ENCODE measurements around the gene LIG1. TPM values are rescaled to one million over a fixed set of nuclear protein-coding genes. Genes with fewer than 3 reads are reported as not detected.

The LIG1 gene
- total and polyA plus RNA-seq, 9 donors = 12.3 to 36.2 (median 20.0) TPM

DNA sequence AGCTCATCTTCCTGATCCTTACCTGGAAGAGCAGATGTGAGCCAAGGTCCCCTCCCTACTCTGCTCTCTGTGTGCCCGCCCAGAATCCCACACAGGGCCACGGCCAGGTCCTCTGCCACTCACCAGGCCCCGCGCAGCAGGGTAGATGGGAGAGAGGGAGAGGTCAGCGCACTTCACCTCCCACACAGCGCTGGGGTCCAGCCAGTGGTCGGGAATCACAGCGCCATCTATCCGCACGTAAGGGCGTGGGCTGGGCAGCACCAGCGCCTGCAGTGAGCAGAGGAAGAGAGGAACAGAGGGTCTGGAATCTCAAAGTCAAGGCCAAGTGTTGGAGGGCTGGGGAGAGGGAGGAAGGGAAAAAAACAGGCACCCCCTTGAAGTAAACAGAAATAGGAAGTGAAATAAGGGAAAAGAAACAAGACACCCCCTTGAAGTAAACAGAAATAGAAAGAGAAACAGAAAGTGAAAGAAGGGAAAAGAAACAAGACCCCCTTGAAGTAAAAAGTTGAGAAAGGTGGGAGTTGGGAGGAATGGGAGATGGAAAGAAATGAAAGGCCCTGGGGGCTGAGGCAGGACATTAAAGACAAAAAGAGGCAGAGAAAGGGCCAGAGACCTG, 52.5 kb downstream of the LIG1 start:
- Histone ChIP-seq H3K4me3 (no peak overlapping the region), H3K36me3 (no peaks in the 10 kb centered on the region), H3K4me1 (ENCODE audit: insufficient read depth) (no peaks in the 10 kb centered on the region), H3K27me3 (no peaks in the 10 kb centered on the region), H3K9me3 (no peaks in the 10 kb centered on the region), H3K27ac (no peak overlapping the region)
- no peak for DNase-seq
- 46 to 67% (median 54%) methylated on average over 12 of the region's 12 CpGs for WGBS, 3 donors
- intact Hi-C loops (cut with DNase I) = loop anchor here in 1 of 4 donors (10.0 kb wide), 1 partner anchor 137 kb away; the partner anchor contains the start of gene CARD8
- TF ChIP-seq POLR2A (IDR thresholded peaks at IDR 0.05) (no peak), EP300 (IDR thresholded peaks at IDR 0.05) (no peak)
- TF ChIP-seq, protein P1, sequence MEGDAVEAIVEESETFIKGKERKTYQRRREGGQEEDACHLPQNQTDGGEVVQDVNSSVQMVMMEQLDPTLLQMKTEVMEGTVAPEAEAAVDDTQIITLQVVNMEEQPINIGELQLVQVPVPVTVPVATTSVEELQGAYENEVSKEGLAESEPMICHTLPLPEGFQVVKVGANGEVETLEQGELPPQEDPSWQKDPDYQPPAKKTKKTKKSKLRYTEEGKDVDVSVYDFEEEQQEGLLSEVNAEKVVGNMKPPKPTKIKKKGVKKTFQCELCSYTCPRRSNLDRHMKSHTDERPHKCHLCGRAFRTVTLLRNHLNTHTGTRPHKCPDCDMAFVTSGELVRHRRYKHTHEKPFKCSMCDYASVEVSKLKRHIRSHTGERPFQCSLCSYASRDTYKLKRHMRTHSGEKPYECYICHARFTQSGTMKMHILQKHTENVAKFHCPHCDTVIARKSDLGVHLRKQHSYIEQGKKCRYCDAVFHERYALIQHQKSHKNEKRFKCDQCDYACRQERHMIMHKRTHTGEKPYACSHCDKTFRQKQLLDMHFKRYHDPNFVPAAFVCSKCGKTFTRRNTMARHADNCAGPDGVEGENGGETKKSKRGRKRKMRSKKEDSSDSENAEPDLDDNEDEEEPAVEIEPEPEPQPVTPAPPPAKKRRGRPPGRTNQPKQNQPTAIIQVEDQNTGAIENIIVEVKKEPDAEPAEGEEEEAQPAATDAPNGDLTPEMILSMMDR (IDR thresholded peaks at IDR 0.05) = no peak

DNA sequence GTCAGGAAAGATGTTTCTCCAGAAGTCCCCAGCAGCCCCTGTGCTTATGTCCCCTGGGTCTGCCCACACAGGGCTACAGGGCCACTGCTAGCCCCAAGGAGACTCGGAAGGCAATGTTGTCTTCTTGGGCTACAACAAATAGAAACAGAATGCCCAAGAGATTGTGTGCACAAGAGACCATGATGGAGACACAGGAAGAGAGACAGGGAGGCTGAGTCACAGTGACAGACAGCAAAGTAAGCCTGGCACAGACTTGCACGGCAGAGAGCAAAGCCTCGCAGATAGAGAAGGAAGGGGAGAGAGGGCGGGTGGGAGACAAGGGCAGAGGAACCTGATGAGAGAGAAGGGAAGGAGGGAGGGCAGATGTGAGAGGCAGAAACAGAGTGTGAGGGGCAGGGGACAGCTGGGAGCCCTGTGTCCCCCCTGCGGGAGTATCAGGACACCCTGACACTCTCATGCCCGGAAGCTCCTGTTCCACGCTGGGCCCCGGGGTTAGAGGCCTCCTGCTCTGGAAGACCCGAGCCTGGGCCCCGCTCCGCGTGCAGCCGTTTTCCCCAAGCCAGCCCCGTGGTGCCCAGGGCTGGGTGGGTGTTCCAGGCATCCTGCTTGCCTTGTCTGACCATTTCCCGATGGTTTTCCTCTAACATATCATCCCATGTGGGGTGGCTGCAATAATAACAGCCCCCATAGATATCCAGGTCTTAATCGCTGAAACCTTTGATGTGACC, 56.8 kb downstream of the LIG1 start:
- intact Hi-C loops (cut with DNase I) = loop anchor here in 2 of 4 donors (5.0 to 10.0 kb wide), 3 partner anchors 34 to 141 kb away; partner anchors contain the start of gene CARD8 (in 1 of the 2)
- no peaks in the 10 kb centered on the region for H3K27me3 ChIP-seq
- no peak overlapping the region for H3K4me3 ChIP-seq
- no peaks in the 10 kb centered on the region for H3K4me1 ChIP-seq (ENCODE audit: insufficient read depth)
- H3K27ac ChIP-seq = no peak overlapping the region
- no peaks in the 10 kb centered on the region for H3K9me3 ChIP-seq
- no peaks in the 10 kb centered on the region for H3K36me3 ChIP-seq
- no peak for DNase-seq
- WGBS, 3 donors = 77 to 80% (median 78%) methylated on average over 16 of the region's 16 CpGs
- TF ChIP-seq POLR2A (IDR thresholded peaks at IDR 0.05) (no peak), EP300 (IDR thresholded peaks at IDR 0.05) (no peak)
- TF ChIP-seq, protein P1 (IDR thresholded peaks at IDR 0.05) = no peak

DNA sequence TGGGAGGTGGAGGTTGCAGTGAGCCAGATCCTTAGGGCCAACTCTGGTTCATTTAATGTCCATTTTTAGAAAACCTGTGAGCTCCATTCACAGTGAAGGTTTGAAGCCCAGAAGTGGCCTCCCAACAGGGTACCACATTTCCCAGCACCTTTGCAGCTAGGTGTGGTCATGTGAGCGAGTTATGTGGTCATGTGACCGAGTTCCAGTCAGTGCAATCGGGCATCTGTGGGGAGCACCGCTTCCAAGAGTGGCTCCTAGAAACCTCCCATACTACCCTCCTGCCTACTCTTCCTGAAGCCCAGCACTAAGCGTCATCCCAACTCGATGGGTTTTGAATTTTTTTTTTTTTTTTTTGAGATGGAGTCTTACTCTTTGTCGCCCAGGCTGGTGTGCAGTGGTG, 58.9 kb downstream of the LIG1 start:
- intact Hi-C loops (cut with DNase I) = loop anchor here in 2 of 4 donors (5.0 to 10.0 kb wide), 3 partner anchors 36 to 144 kb away; partner anchors contain the start of gene CARD8 (in 1 of the 2)
- H3K4me3 ChIP-seq = no peak overlapping the region
- H3K27ac ChIP-seq = peak overlapping the region; percentile 60 to 62
- no peak for TF ChIP-seq EP300 (IDR thresholded peaks at IDR 0.05)
- no peak for TF ChIP-seq POLR2A (IDR thresholded peaks at IDR 0.05)
- TF ChIP-seq, protein P1 (IDR thresholded peaks at IDR 0.05) = no peak
- DNase-seq = no peak
- 44 to 47% (median 44%) methylated on average over 7 of the region's 7 CpGs for WGBS, 3 donors
- H3K27me3 ChIP-seq = no peaks in the 10 kb centered on the region
- H3K9me3 ChIP-seq = no peaks in the 10 kb centered on the region
- no peaks in the 10 kb centered on the region for H3K36me3 ChIP-seq
- no peaks in the 10 kb centered on the region for H3K4me1 ChIP-seq (ENCODE audit: insufficient read depth)

- no peaks in the 10 kb centered on the region for H3K36me3 ChIP-seq
- intact Hi-C loops (cut with DNase I) = loop anchor here in 2 of 4 donors (5.0 to 10.0 kb wide), 3 partner anchors 37 to 144 kb away; partner anchors contain the start of gene CARD8 (in 1 of the 2)
- H3K4me3 ChIP-seq = peak within 1 kb of the TSS; percentile 49
- H3K27me3 ChIP-seq = no peaks in the 10 kb centered on the region
- TF ChIP-seq, protein P1 (IDR thresholded peaks at IDR 0.05) = no peak
- TF ChIP-seq POLR2A (IDR thresholded peaks at IDR 0.05) = peak; percentile 51
- 1% methylated on average over 27 of the region's 27 CpGs for WGBS, 3 donors
- H3K4me1 ChIP-seq (ENCODE audit: insufficient read depth) = no peaks in the 10 kb centered on the region
- no peaks in the 10 kb centered on the region for H3K9me3 ChIP-seq
- H3K27ac ChIP-seq = peak within 1 kb of the TSS; percentile 60 to 62
- peak; percentile 86 to 93 (median 87) for DNase-seq
Observed at GRCh38 chr19:48110350-48110966, 59.7 kb downstream of the LIG1 start, which contains the start of gene PLA2G4C. Gene PLA2G4C (minus strand): TSS chr19:48110817. CDS start chr19:48106529, 4,288 bp downstream.

All from ovary (tissue), 9 donors.